Esophagus muscularis mucosa (tissue), 2 donors: ENCODE measurements around the gene PNPLA3.

Source experiments
- POLR2A ChIP-seq: fragments of 450-650 bp; IDR thresholded peaks from one replicate; pipeline ENCODE4 v1.6.1; 2017; ENCODE audit warnings: antibody characterized with exemption, moderate library complexity, mild to moderate bottlenecking, low read depth
- POLR2AphosphoS5 ChIP-seq, 2 donors: sonication (generic); formaldehyde crosslinking; IDR thresholded peaks; one replicate each; pipeline ENCODE4 v1.6.1; 2017; ENCODE audit warnings: antibody characterized with exemption in 2 of 2

GRCh38 chr22:43996170-43996980 lies 72.8 kb downstream of the PNPLA3 start:
- TF ChIP-seq POLR2AphosphoS5 (IDR thresholded peaks at IDR 0.05), result peak in 1 of 2 donors; percentile 21
- TF ChIP-seq POLR2A, result no peak
